Uterus (tissue), 4 donors: Measurements from ENCODE around the gene IER3IP1. TPM values are rescaled to one million over a fixed set of nuclear protein-coding genes. Genes with fewer than 3 reads are reported as not detected.
"Not testable (repeated sequence)": the region's sequence is repeated elsewhere in the genome, so short reads cannot be mapped to it uniquely, and the experiment has no call there.

Experiments used
- DNase-seq, 2 donors: peaks; one replicate each; pipeline ENCODE4 v3.0.0-alpha.2; 2019 to 2020
- H3K27ac ChIP-seq, 2 donors: fragments of 200-600 bp; sonication (generic); 1 replicate in 1 of 2; 2 replicates in 1 of 2; pipeline ENCODE4 v1.5.1; 2016 to 2018
- H3K27me3 ChIP-seq, 2 donors: fragments of 200-600 bp; sonication (generic); one replicate each; pipeline ENCODE4 v1.5.1; 2018 to 2019; ENCODE audit warnings: control low read depth in 1 of 2
- H3K36me3 ChIP-seq, 2 donors: fragments of 200-600 bp; sonication (generic); one replicate each; pipeline ENCODE4 v1.5.1; 2019; ENCODE audit warnings: control low read depth in 1 of 2
- H3K4me1 ChIP-seq, 2 donors: fragments of 200-600 bp; sonication (generic); one replicate each; pipeline ENCODE4 v1.5.1; 2018 to 2019; ENCODE audit warnings: control low read depth in 1 of 2
- H3K4me3 ChIP-seq, 2 donors: fragments of 200-600 bp; sonication (generic); 1 replicate in 1 of 2; 2 replicates in 1 of 2; pipeline ENCODE4 v1.5.1; 2018 to 2019; ENCODE audit warnings: mild to moderate bottlenecking in 1 of 2
- H3K9me3 ChIP-seq, 2 donors: fragments of 200-600 bp; sonication (generic); one replicate each; pipeline ENCODE4 v1.5.1; 2019; ENCODE audit warnings: control low read depth in 1 of 2
- CTCF ChIP-seq, 4 experiments: fragments of 200-600 bp in 2 of 4; fragments of 450-650 bp in 2 of 4; sonication (generic) in 2 of 4; IDR thresholded peaks; one replicate each; pipeline ENCODE4 v1.5.1; 2016 to 2019; ENCODE audit warnings: antibody characterized with exemption in 4 of 4, mild to moderate bottlenecking in 2 of 4, moderate library complexity in 1 of 4
- POLR2A ChIP-seq, 2 donors: fragments of 450-650 bp; IDR thresholded peaks; one replicate each; pipeline ENCODE4 v1.6.1; 2016; ENCODE audit warnings: antibody characterized with exemption in 2 of 2, mild to moderate bottlenecking in 1 of 2, moderate library complexity in 1 of 2
- intact Hi-C: fragments of 100-400 bp; cut with DNase I; formaldehyde crosslinking; loops from one replicate; pipeline ENCODE4 v1.15.1; 2023; ENCODE audit warnings: low total_unique reads
- total RNA-seq, 4 donors: library from RNA; depleted of rRNA in 3 of 4; stranded (reverse); fragments of >200 nt in 3 of 4; gene quantifications; one replicate each; pipeline versions ENCODE4 v1.1.0 to v1.2.4, GENCODE V29; 2014 to 2023
- donor health status: DM: yes; HTN: yes; CAD: no.

Gene IER3IP1
- total RNA-seq, 4 donors from 2014 or later, result 10.6 to 27.9 (median 12.8) TPM

- Histone ChIP-seq H3K9me3 (no peaks in the 10 kb centered on the region), H3K4me1 (no peaks in the 10 kb centered on the region), H3K36me3 (no peaks in the 10 kb centered on the region), H3K27me3 (no peaks in the 10 kb centered on the region), H3K27ac (no peak overlapping the region), H3K4me3 (no peak overlapping the region)
- intact Hi-C loops, result no loop called here
- TF ChIP-seq POLR2A (IDR thresholded peaks at IDR 0.05) (no peak), CTCF (IDR thresholded peaks at IDR 0.05) (no peak)
- DNase-seq, result peak in 1 of 2 donors; percentile 19
These were observed 8.4 kb upstream of the IER3IP1 start for GRCh38 chr18:47184419-47185050.

- H3K27me3 ChIP-seq, H3K27ac ChIP-seq, H3K9me3 ChIP-seq, H3K4me3 ChIP-seq, H3K36me3 ChIP-seq, intact Hi-C loops, DNase-seq, H3K4me1 ChIP-seq: not testable (repeated sequence)
These were observed 6.0 kb upstream of the IER3IP1 start for GRCh38 chr18:47182156-47182555.

- Histone ChIP-seq H3K36me3 (no peaks in the 10 kb centered on the region), H3K4me3 (no peak overlapping the region), H3K27ac (no peak overlapping the region), H3K27me3 (no peaks in the 10 kb centered on the region), H3K4me1 (no peaks in the 10 kb centered on the region), H3K9me3 (no peaks in the 10 kb centered on the region)
- intact Hi-C loops, result no loop called here
- no peak for DNase-seq
- TF ChIP-seq POLR2A (IDR thresholded peaks at IDR 0.05) (no peak), CTCF (IDR thresholded peaks at IDR 0.05) (no peak)
These were observed 4.6 kb upstream of the IER3IP1 start for GRCh38 chr18:47180765-47181164.

- TF ChIP-seq POLR2A (IDR thresholded peaks at IDR 0.05), result no peak
- no peak for TF ChIP-seq CTCF (IDR thresholded peaks at IDR 0.05)
- H3K4me3 ChIP-seq, result no peak overlapping the region
- H3K9me3 ChIP-seq, result no peaks in the 10 kb centered on the region
- intact Hi-C loops, result no loop called here
- H3K27ac ChIP-seq, result no peak overlapping the region
- DNase-seq, result no peak
- H3K36me3 ChIP-seq, result no peaks in the 10 kb centered on the region
- no peaks in the 10 kb centered on the region for H3K27me3 ChIP-seq
- peaks cover 0 to 2% of the 10 kb centered on the region in 2 donors for H3K4me1 ChIP-seq
These were observed 3.4 kb upstream of the IER3IP1 start for GRCh38 chr18:47179520-47179919.

GRCh38 chr18:47175283-47175897 lies 774 bp downstream of the IER3IP1 start:
- DNase-seq, result no peak
- Histone ChIP-seq H3K9me3 (no peaks in the 10 kb centered on the region), H3K36me3 (no peaks in the 10 kb centered on the region), H3K4me1 (peaks cover 0 to 6% of the 10 kb centered on the region in 2 donors), H3K27me3 (no peaks in the 10 kb centered on the region), H3K4me3 (peak overlapping the region; percentile 87 to 96), H3K27ac (peak overlapping the region; percentile 61 to 75)
- intact Hi-C loops, result no loop called here
- no peak for TF ChIP-seq POLR2A (IDR thresholded peaks at IDR 0.05)

GRCh38 chr18:47174545-47175116 lies 1.5 kb downstream of the IER3IP1 start:
- H3K27me3 ChIP-seq, result no peaks in the 10 kb centered on the region
- intact Hi-C loops, result no loop called here
- no peaks in the 10 kb centered on the region for H3K9me3 ChIP-seq
- no peak overlapping the region for H3K27ac ChIP-seq
- peaks cover 0 to 6% of the 10 kb centered on the region in 2 donors for H3K4me1 ChIP-seq
- no peak for DNase-seq
- no peaks in the 10 kb centered on the region for H3K36me3 ChIP-seq
- H3K4me3 ChIP-seq, result peak overlapping the region; percentile 87 to 96
- no peak for TF ChIP-seq CTCF (IDR thresholded peaks at IDR 0.05)
- TF ChIP-seq POLR2A (IDR thresholded peaks at IDR 0.05), result no peak
